Measurements from ENCODE around the gene WWC1. TPM values are rescaled to one million over a fixed set of nuclear protein-coding genes. Genes with fewer than 3 reads are reported as not detected.

The WWC1 gene
- total and polyA plus RNA-seq, 12 donors: 0.79 to 7.8 (median 1.2) TPM

GRCh38 chr5:168316139-168316578, 24.7 kb downstream of the WWC1 start:
- H3K27me3 ChIP-seq: peaks cover 0 to 5% (median 0%) of the 10 kb centered on the region in 7 donors
- H3K27ac ChIP-seq: no peak overlapping the region
- intact Hi-C loops (cut with DNase I): no loop called here
- DNase-seq (no peak), ATAC-seq (no peak)
- H3K4me1 ChIP-seq: peaks cover 0 to 6% (median 0%) of the 10 kb centered on the region in 9 donors
- no peak overlapping the region for H3K4me3 ChIP-seq
- no peaks in the 10 kb centered on the region for H3K9me3 ChIP-seq
- H3K36me3 ChIP-seq: no peaks in the 10 kb centered on the region
- TF ChIP-seq, protein P1, sequence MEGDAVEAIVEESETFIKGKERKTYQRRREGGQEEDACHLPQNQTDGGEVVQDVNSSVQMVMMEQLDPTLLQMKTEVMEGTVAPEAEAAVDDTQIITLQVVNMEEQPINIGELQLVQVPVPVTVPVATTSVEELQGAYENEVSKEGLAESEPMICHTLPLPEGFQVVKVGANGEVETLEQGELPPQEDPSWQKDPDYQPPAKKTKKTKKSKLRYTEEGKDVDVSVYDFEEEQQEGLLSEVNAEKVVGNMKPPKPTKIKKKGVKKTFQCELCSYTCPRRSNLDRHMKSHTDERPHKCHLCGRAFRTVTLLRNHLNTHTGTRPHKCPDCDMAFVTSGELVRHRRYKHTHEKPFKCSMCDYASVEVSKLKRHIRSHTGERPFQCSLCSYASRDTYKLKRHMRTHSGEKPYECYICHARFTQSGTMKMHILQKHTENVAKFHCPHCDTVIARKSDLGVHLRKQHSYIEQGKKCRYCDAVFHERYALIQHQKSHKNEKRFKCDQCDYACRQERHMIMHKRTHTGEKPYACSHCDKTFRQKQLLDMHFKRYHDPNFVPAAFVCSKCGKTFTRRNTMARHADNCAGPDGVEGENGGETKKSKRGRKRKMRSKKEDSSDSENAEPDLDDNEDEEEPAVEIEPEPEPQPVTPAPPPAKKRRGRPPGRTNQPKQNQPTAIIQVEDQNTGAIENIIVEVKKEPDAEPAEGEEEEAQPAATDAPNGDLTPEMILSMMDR (IDR thresholded peaks at IDR 0.05): no peak
- WGBS, 2 donors: 80 to 83% methylated on average over 9 of the region's 9 CpGs

DNA sequence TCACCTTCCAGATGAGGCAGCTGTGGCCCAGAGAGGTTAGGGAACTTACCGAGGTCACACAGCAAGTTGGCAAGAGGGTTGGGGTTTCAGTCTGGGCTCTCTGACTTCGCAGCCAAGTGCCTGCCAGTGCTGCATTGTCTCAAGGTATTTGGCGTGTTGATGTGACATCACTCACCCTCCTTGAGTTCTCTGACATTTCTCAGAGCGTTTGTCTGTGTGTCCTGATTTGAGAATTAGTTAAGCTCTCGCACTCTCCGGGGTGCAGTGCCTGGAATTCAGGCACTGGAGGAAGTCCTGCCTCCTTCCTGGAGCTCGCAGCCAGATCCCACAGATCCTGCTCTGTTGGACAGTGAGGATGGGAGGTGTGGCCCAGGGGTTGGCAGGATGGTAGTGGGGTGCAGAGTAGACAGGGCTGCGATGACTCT, 25.7 kb downstream of the WWC1 start:
- ATAC-seq (peak in 2 of 8 donors; percentile 11 to 49), DNase-seq (no peak)
- H3K27ac ChIP-seq: peak overlapping the region in 1 of 10 donors; percentile 51
- TF ChIP-seq, protein P1 (IDR thresholded peaks at IDR 0.05): no peak
- H3K36me3 ChIP-seq: no peaks in the 10 kb centered on the region
- peaks cover 0 to 5% (median 0%) of the 10 kb centered on the region in 7 donors for H3K27me3 ChIP-seq
- WGBS, 2 donors: 56 to 57% methylated on average over 8 of the region's 8 CpGs
- H3K4me1 ChIP-seq: peaks cover 0 to 6% (median 0%) of the 10 kb centered on the region in 9 donors
- no peaks in the 10 kb centered on the region for H3K9me3 ChIP-seq
- intact Hi-C loops (cut with DNase I): no loop called here
- H3K4me3 ChIP-seq: no peak overlapping the region

GRCh38 chr5:168317521-168318147, 26.2 kb downstream of the WWC1 start:
- peak in 6 of 8 donors; percentile 24 to 90 (median 57) for ATAC-seq
- intact Hi-C loops (cut with DNase I): no loop called here
- peaks cover 0 to 6% (median 0%) of the 10 kb centered on the region in 9 donors for H3K4me1 ChIP-seq
- H3K9me3 ChIP-seq: no peaks in the 10 kb centered on the region
- TF ChIP-seq, protein P1 (IDR thresholded peaks at IDR 0.05): no peak
- WGBS, 2 donors: 12 to 17% methylated on average over 4 of the region's 4 CpGs
- no peaks in the 10 kb centered on the region for H3K36me3 ChIP-seq
- DNase-seq: no peak
- no peak overlapping the region for H3K4me3 ChIP-seq
- H3K27ac ChIP-seq: peak overlapping the region in 1 of 10 donors; percentile 51
- H3K27me3 ChIP-seq: peaks cover 0 to 5% (median 0%) of the 10 kb centered on the region in 7 donors

DNA sequence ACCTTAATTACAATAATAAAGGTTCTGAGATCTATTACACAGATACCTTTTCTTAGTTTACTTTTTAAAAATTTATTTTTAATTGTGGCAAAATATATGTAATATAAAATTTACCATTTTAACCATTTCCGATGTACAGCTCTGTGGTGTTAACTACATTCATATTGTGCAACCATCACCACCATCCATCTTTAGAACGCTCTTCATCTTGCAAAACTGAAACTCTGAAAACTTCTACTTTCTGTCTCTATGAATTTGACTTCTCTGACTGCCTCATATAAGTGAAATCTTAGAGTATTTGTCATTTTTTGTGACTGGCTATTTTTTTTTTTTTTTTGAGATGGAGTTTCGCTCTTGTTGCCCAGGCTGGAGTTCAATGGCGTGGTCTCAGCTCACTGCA, 26.8 kb downstream of the WWC1 start:
- Histone ChIP-seq H3K27me3 (peaks cover 0 to 5% (median 0%) of the 10 kb centered on the region in 7 donors), H3K4me3 (no peak overlapping the region), H3K4me1 (peaks cover 0 to 6% (median 0%) of the 10 kb centered on the region in 9 donors), H3K36me3 (no peaks in the 10 kb centered on the region), H3K27ac (no peak overlapping the region), H3K9me3 (no peaks in the 10 kb centered on the region)
- intact Hi-C loops (cut with DNase I): no loop called here
- DNase-seq (no peak), ATAC-seq (no peak)
- WGBS, 2 donors: 91 to 94% methylated on average over 4 of the region's 4 CpGs
- TF ChIP-seq, protein P1 (IDR thresholded peaks at IDR 0.05): no peak

Data from heart right ventricle (tissue), 16 donors.